ENCODE measurements around the gene ANKRD1. TPM values are rescaled to one million over a fixed set of nuclear protein-coding genes. Genes with fewer than 3 reads are reported as not detected.
"Not testable (repeated sequence)": the region's sequence is repeated elsewhere in the genome, so short reads cannot be mapped to it uniquely, and the experiment has no call there.

ANKRD1 gene
- total RNA-seq, 1 donor, result 16.4 TPM

DNA sequence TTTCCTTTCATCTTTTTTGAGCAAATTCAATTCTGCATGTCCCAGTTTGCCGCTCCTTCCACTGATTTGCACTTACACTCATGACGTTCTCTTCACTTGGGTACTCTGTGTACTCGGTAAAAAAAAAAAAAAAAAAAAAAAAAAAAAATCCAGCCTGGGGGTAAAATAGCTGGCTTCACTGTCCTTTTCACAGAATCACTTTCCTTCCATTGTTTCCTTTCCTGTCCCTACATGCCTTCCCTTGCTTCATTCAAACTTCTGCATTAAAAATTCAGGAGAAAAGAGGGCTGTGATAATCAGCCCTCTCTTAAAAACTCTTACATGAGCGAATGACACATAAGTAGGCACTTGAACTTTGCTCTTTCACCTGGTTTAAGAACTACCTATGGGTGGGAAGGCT lies 8.7 kb downstream of the ANKRD1 start:
- TF ChIP-seq, protein P1, sequence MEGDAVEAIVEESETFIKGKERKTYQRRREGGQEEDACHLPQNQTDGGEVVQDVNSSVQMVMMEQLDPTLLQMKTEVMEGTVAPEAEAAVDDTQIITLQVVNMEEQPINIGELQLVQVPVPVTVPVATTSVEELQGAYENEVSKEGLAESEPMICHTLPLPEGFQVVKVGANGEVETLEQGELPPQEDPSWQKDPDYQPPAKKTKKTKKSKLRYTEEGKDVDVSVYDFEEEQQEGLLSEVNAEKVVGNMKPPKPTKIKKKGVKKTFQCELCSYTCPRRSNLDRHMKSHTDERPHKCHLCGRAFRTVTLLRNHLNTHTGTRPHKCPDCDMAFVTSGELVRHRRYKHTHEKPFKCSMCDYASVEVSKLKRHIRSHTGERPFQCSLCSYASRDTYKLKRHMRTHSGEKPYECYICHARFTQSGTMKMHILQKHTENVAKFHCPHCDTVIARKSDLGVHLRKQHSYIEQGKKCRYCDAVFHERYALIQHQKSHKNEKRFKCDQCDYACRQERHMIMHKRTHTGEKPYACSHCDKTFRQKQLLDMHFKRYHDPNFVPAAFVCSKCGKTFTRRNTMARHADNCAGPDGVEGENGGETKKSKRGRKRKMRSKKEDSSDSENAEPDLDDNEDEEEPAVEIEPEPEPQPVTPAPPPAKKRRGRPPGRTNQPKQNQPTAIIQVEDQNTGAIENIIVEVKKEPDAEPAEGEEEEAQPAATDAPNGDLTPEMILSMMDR (IDR thresholded peaks at IDR 0.05; ENCODE audit: insufficient read depth, low read depth, low read length), result no peak
- no peak for DNase-seq (ENCODE audit: low read depth)
- H3K4me3 ChIP-seq (ENCODE audit: low read depth, low read length), result no peak overlapping the region

DNA sequence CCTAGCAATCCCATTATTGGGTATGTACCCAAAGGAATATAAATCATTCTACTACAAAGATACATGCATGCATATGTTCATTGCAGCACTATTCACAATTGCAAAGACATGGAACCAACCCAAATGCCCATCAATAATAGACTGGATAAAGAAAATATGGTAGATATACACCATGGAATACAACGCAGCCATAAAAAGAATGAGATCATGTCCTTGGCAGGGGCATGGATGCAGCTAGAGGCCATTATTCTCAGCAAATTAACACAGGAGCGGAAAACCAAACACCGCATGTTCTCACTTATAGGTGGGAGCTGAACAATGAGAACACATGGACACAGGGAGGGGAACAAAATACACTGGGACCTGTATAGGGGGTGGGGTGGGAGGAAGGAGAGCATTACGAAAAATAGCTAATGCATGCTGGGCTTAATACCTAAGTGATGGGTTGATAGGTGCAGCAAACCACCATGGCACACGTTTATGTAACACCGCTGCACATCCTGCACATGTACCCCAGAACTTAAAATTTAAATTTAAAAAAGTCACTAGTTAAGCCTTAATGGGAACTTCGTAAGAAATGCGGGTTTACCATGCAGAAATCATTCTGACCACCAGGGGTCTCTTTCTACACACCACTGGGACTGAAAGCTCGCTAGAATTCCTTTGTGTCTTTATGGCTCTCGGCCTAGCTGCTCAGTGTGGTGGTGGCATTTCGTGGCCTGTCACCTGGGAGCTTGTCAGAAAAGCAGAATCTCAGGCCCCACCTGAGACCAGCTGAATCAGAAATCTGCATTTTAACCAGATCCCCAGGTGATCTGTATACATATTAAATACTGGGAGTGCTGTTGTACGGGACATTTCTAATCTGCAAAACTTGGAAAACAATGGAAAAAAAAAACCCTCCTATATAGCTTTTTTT lies 9.5 kb downstream of the ANKRD1 start:
- no peak overlapping the region for H3K4me3 ChIP-seq (ENCODE audit: low read depth, low read length)
- peak; percentile 82 for DNase-seq (ENCODE audit: low read depth)
- TF ChIP-seq, protein P1 (IDR thresholded peaks at IDR 0.05; ENCODE audit: insufficient read depth, low read depth, low read length), result peak; percentile 90

DNA sequence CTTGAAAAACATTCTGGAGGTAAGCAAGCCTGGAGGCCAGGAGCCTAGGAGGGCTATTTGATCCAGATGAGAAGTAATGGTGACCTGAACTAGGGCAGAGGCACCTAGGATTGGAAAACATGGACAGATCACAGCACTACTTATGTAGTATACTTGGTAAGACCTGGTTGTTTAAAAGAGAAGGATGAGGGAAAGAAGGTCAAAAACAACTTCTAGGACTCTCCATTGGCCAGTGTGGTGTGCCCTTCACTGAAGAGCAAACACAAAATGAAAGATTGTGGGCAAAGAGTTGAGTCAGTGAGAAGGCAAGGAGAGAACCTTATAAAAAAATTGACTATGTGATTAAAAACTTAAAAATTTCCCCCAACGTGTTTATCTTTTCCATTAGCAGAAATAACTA lies 14.3 kb downstream of the ANKRD1 start:
- H3K4me3 ChIP-seq (ENCODE audit: low read depth, low read length), result no peak overlapping the region
- no peak for DNase-seq (ENCODE audit: low read depth)
- TF ChIP-seq, protein P1 (IDR thresholded peaks at IDR 0.05; ENCODE audit: insufficient read depth, low read depth, low read length), result no peak

DNA sequence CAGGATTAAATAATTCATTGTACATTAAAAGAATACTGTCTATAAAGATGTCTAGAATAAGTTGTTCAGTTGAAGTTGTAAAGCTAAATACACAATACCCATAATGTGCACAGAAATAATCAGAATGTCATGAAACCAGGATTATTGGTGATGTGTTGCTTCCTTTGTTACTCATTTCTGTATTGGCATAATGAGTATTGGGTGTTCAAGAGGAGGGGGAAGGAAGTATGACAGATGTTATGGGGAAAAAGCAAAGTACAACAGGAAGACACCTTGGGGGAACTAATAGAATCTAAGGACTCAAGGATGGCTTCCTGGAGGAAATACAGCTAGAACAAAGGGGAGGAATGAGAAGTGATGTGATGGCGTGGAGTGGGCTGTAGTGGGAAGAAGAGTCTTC lies 15.0 kb downstream of the ANKRD1 start:
- no peak for DNase-seq (ENCODE audit: low read depth)
- TF ChIP-seq, protein P1 (IDR thresholded peaks at IDR 0.05; ENCODE audit: insufficient read depth, low read depth, low read length), result no peak
- H3K4me3 ChIP-seq (ENCODE audit: low read depth, low read length), result no peak overlapping the region

DNA sequence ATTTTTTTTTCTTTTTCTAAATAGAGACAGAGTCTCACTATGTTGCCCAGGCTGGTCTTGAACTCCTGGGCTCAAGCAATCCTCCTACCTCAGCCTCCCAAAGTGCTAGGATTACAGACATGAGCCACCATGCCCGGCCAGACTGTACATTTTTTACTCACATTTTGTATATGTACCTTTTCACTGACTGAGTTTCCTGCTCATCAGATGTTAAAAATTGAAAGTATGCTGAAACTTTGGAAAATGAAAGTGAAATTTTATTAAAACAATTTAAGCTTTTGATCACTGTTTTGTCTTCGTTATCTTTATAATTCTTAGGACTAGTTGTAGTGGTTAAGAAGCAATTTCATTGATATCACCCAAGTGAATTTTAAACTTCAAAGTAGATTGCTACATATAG lies 24.0 kb downstream of the ANKRD1 start:
- DNase-seq (ENCODE audit: low read depth); H3K4me3 ChIP-seq (ENCODE audit: low read depth, low read length): not testable (repeated sequence)

DNA sequence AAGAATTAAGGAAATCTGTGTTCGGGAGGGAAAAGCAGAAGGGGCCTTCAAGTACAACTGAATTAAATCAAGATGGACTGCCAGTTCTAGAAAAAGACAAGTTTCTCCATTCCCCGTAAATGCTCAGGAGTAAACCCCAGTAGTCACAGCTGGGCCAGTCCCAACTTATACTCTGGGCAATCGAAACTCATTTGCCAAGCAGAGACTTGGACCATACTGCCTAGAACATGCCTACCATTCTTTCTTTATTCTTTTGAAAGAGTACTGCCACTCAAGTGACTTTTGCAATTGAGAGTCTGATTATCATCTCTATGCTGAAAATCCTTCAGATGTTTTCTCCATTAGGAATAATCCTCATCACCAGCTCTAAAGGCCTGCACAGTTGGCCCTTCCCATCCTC lies 27.7 kb downstream of the ANKRD1 start:
- H3K4me3 ChIP-seq (ENCODE audit: low read depth, low read length), result no peak overlapping the region
- no peak for DNase-seq (ENCODE audit: low read depth)
- TF ChIP-seq, protein P1 (IDR thresholded peaks at IDR 0.05; ENCODE audit: insufficient read depth, low read depth, low read length), result no peak

DNA sequence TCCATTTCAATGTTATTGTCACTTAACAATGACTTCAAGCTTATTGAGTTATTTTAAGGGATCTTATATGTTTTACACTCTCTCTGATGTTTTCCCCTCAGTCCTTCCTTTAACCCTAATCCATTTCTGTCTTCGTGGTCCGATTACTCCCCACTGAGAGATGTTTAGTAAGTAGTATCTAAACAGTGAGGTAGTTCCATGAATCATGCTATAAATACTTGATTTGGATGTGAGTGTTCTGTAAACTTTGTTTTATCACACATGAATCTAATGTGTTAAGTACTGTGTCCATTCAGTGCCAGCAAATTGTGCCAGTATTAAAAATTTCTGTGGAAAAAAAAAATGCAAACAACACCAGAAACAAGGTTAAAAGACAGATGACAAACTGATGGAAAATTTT lies 30.5 kb downstream of the ANKRD1 start:
- peak; percentile 20 for DNase-seq (ENCODE audit: low read depth)
- TF ChIP-seq, protein P1 (IDR thresholded peaks at IDR 0.05; ENCODE audit: insufficient read depth, low read depth, low read length), result no peak

More for the DNA sequence above, 30.5 kb downstream of the ANKRD1 start:
- no peak overlapping the region for H3K4me3 ChIP-seq (ENCODE audit: low read depth, low read length)

Data from fibroblast of villous mesenchyme (primary cell).